Smooth muscle cell (in vitro differentiated cells): Measurements from ENCODE around the gene GLRX2. TPM values are rescaled to one million over a fixed set of nuclear protein-coding genes. Genes with fewer than 3 reads are reported as not detected.
"Not testable (repeated sequence)": the region's sequence is repeated elsewhere in the genome, so short reads cannot be mapped to it uniquely, and the experiment has no call there.

Experiments
- DNase-seq: peaks from one replicate; lab custom pipeline; 2025; ENCODE audit not compliant: unreplicated experiment; lab: John Stamatoyannopoulos, UW
- H2AFZ ChIP-seq: fragments of 200-600 bp; sonication (generic); 2 replicates; pipeline ENCODE4 v1.6.0; 2016; ENCODE audit warnings: antibody characterized with exemption, low read depth, mild to moderate bottlenecking
- H3F3A ChIP-seq: fragments of 200-600 bp; sonication (generic); 2 replicates; pipeline ENCODE4 v1.6.0; 2017; ENCODE audit warnings: antibody characterized with exemption, low read depth
- H3K27ac ChIP-seq: fragments of 200-600 bp; sonication (generic); 2 replicates; pipeline ENCODE4 v1.5.1; 2016; ENCODE audit warnings: low read depth, mild to moderate bottlenecking
- H3K27me3 ChIP-seq: fragments of 200-600 bp; sonication (generic); 2 replicates; pipeline ENCODE4 v1.6.1; 2016; ENCODE audit warnings: low read depth, mild to moderate bottlenecking
- H3K36me3 ChIP-seq: fragments of 200-600 bp; sonication (generic); 2 replicates; pipeline ENCODE4 v1.5.1; 2016; ENCODE audit warnings: low read depth
- H3K4me1 ChIP-seq: fragments of 200-600 bp; sonication (generic); 2 replicates; pipeline ENCODE4 v1.5.1; 2016; ENCODE audit warnings: low read depth
- H3K4me2 ChIP-seq: fragments of 200-600 bp; sonication (generic); 2 replicates; pipeline ENCODE4 v1.6.0; 2016; ENCODE audit warnings: mild to moderate bottlenecking
- H3K4me3 ChIP-seq: fragments of 200-600 bp; sonication (generic); 2 replicates; pipeline ENCODE4 v1.5.1; 2016; ENCODE audit warnings: mild to moderate bottlenecking
- H3K79me2 ChIP-seq: fragments of 200-600 bp; sonication (generic); 2 replicates; pipeline ENCODE4 v1.6.0; 2016; ENCODE audit warnings: low read depth, mild to moderate bottlenecking
- H3K9ac ChIP-seq: fragments of 200-600 bp; sonication (generic); 2 replicates; pipeline ENCODE4 v1.6.0; 2016; ENCODE audit warnings: low read depth
- H3K9me3 ChIP-seq: fragments of 200-600 bp; sonication (generic); replicated peaks from 2 replicates; pipeline ENCODE4 v1.5.1; 2016; ENCODE audit warnings: low read depth
- H4K20me1 ChIP-seq: fragments of 200-600 bp; sonication (generic); 2 replicates; pipeline ENCODE4 v1.6.0; 2016; ENCODE audit warnings: low read depth
- WGBS: methylation state at CpG from one replicate; pipeline ENCODE4 v1.1.7; 2016; ENCODE audit warnings: low lambda C conversion rate; 5-methylcytosine and 5-hydroxymethylcytosine counted together
- polyA plus RNA-seq: library from polyadenylated mRNA; unstranded; fragments of >200 nt; fragmentation: Nextera tagmentation; extraction: Ambion mirVana; gene quantifications from 2 replicates; pipeline ENCODE4 v1.2.1, GENCODE V29; 2016
- total RNA-seq: library from RNA; depleted of rRNA; stranded (reverse); fragments of >200 nt; gene quantifications from 2 replicates; pipeline ENCODE4 v1.2.3, GENCODE V29; 2014
- TF ChIP-seq, protein P1 (sequence below): fragments of 200-600 bp; sonication (generic); IDR thresholded peaks from 2 replicates; pipeline ENCODE4 v1.5.1; 2017; ENCODE audit warnings: borderline replicate concordance, mild to moderate bottlenecking, antibody characterized with exemption; ENCODE audit not compliant: insufficient read depth, poor library complexity, severe bottlenecking

Gene GLRX2
- total and polyA plus RNA-seq, 2 experiments from 2014 or later: 21.7 to 25.9 TPM

DNA sequence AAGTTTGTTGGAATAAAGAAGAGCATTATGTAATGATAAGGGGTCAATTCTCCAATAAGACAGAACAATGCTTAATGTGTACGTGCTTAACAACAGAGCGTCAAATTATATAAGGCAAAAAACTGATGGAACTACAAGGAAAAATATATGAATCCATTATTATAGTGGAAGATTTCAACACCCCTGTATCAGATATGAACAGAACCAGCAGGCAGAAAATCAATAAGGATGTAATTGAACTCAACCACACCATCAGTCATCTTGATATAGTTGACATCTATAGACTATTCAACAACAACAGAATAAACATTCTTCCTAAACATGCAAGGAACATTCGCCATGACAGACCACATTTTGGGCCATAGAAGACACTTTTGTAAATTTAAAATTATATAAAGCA lies 13.0 kb upstream of the GLRX2 start:
- H3K4me1 ChIP-seq: peaks cover 14% of the 10 kb centered on the region
- H3K9me3 ChIP-seq: no peaks in the 10 kb centered on the region
- peaks cover 8% of the 10 kb centered on the region for H3K79me2 ChIP-seq
- H3K4me3 ChIP-seq: no peak overlapping the region
- H3K9ac ChIP-seq: no peak overlapping the region
- H2AFZ ChIP-seq: no peak overlapping the region
- no peaks in the 10 kb centered on the region for H3K27me3 ChIP-seq
- TF ChIP-seq, protein P1, sequence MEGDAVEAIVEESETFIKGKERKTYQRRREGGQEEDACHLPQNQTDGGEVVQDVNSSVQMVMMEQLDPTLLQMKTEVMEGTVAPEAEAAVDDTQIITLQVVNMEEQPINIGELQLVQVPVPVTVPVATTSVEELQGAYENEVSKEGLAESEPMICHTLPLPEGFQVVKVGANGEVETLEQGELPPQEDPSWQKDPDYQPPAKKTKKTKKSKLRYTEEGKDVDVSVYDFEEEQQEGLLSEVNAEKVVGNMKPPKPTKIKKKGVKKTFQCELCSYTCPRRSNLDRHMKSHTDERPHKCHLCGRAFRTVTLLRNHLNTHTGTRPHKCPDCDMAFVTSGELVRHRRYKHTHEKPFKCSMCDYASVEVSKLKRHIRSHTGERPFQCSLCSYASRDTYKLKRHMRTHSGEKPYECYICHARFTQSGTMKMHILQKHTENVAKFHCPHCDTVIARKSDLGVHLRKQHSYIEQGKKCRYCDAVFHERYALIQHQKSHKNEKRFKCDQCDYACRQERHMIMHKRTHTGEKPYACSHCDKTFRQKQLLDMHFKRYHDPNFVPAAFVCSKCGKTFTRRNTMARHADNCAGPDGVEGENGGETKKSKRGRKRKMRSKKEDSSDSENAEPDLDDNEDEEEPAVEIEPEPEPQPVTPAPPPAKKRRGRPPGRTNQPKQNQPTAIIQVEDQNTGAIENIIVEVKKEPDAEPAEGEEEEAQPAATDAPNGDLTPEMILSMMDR: no peak
- no peak for DNase-seq
- peaks cover 4% of the 10 kb centered on the region for H4K20me1 ChIP-seq
- H3K27ac ChIP-seq: no peak overlapping the region
- 93% methylated on average over 3 of the region's 3 CpGs for WGBS
- peaks cover 14% of the 10 kb centered on the region for H3F3A ChIP-seq
- no peaks in the 10 kb centered on the region for H3K36me3 ChIP-seq
- no peak overlapping the region for H3K4me2 ChIP-seq

GRCh38 chr1:193117167-193117566 lies 12.0 kb upstream of the GLRX2 start:
- H3K79me2 ChIP-seq, H3K4me2 ChIP-seq, H3K27me3 ChIP-seq, H3K9me3 ChIP-seq, H4K20me1 ChIP-seq, H3F3A ChIP-seq, H2AFZ ChIP-seq, H3K4me3 ChIP-seq, H3K9ac ChIP-seq, DNase-seq, H3K36me3 ChIP-seq, H3K27ac ChIP-seq: not testable (repeated sequence)
- 97% methylated on average over 6 of the region's 6 CpGs for WGBS
- peaks cover 11% of the 10 kb centered on the region for H3K4me1 ChIP-seq

GRCh38 chr1:193115629-193116227 lies 10.5 kb upstream of the GLRX2 start:
- no peaks in the 10 kb centered on the region for H3K79me2 ChIP-seq
- peak overlapping the region; percentile 82 for H3K27ac ChIP-seq
- H3K9me3 ChIP-seq: no peaks in the 10 kb centered on the region
- peak overlapping the region; percentile 3 for H3K9ac ChIP-seq
- WGBS: 25% methylated on average over 1 of the region's 1 CpG
- H3K4me2 ChIP-seq: peak overlapping the region; percentile 40
- no peak overlapping the region for H2AFZ ChIP-seq
- H3K27me3 ChIP-seq: no peaks in the 10 kb centered on the region
- no peak for DNase-seq
- H4K20me1 ChIP-seq: no peaks in the 10 kb centered on the region
- no peak overlapping the region for H3K4me3 ChIP-seq
- no peaks in the 10 kb centered on the region for H3K36me3 ChIP-seq
- peaks cover 11% of the 10 kb centered on the region for H3F3A ChIP-seq
- TF ChIP-seq, protein P1: no peak
- H3K4me1 ChIP-seq: peaks cover 11% of the 10 kb centered on the region

DNA sequence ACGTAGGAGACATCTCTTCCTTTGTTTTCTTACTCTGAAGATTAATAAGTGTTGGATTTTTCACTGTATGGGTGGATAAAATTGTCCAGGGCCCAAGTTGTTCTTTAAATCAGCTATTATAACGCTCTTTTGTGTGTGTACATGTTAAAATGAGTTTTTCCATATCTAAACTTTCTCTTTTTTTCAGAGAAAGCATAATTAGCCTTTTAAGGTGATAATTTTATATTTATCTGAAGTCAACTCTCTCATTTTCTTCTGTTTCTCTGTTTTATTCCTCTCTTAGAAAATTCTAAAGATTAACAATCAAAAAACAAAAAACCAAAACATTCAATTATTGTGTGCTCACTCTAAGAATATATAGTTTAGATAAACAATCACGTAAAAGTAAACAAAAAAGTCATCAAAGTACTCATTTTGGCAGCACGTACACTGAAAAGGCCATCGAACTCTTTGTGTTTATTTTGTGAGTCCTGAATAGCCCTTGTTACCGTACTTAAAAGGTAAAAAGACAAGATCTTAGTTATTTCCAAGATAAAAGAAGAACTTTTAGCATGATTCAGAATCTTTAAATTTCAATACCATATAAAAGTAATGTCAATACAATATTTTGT lies 9.4 kb upstream of the GLRX2 start:
- Histone ChIP-seq H2AFZ (no peak overlapping the region), H3K4me1 (peaks cover 11% of the 10 kb centered on the region), H3K27me3 (no peaks in the 10 kb centered on the region), H3K79me2 (no peaks in the 10 kb centered on the region), H3K36me3 (no peaks in the 10 kb centered on the region), H3K9me3 (no peaks in the 10 kb centered on the region), H3K27ac (peak overlapping the region; percentile 82), H3K4me2 (peak overlapping the region; percentile 40), H3F3A (peaks cover 12% of the 10 kb centered on the region), H3K4me3 (no peak overlapping the region), H3K9ac (no peak overlapping the region), H4K20me1 (no peaks in the 10 kb centered on the region)
- WGBS: 82% methylated on average over 6 of the region's 6 CpGs
- TF ChIP-seq, protein P1: no peak
- no peak for DNase-seq
